Breast epithelium (tissue), 4 donors: ENCODE results near the gene TPK1. TPM values are rescaled to one million over a fixed set of nuclear protein-coding genes. Genes with fewer than 3 reads are reported as not detected.

Source experiments
- DNase-seq, 2 donors: peaks; one replicate each; pipeline ENCODE4 v3.0.0-alpha.2; 2019; ENCODE audit warnings: low spot score in 2 of 2
- H3K27ac ChIP-seq, 2 donors: fragments of 200-600 bp; sonication (generic) in 1 of 2; one replicate each; pipeline ENCODE4 v1.5.1; 2016 to 2019; ENCODE audit warnings: mild to moderate bottlenecking in 1 of 2
- H3K27me3 ChIP-seq, 2 donors: fragments of 200-600 bp; sonication (generic) in 1 of 2; one replicate each; pipeline versions ENCODE4 v1.5.1 to v1.6.0; 2017 to 2019; ENCODE audit warnings: control low read depth in 1 of 2, mild to moderate bottlenecking in 1 of 2
- H3K36me3 ChIP-seq: fragments of 200-600 bp; one replicate; pipeline ENCODE4 v1.5.1; 2019
- H3K4me1 ChIP-seq, 2 donors: fragments of 200-600 bp; sonication (generic); one replicate each; pipeline ENCODE4 v1.5.1; 2016 to 2019; ENCODE audit warnings: control low read depth in 1 of 2
- H3K4me3 ChIP-seq, 3 donors: fragments of 200-600 bp; sonication (generic); 1 replicate in 2 of 3; 2 replicates in 1 of 3; pipeline ENCODE4 v1.5.1; 2016 to 2019; ENCODE audit warnings: mild to moderate bottlenecking in 3 of 3, moderate library complexity in 2 of 3
- H3K9me3 ChIP-seq, 2 donors: fragments of 200-600 bp; sonication (generic) in 1 of 2; one replicate each; pipeline ENCODE4 v1.5.1; 2016 to 2019; ENCODE audit warnings: control low read depth in 1 of 2
- CTCF ChIP-seq, 3 donors: fragments of 450-650 bp; IDR thresholded peaks; one replicate each; pipeline ENCODE4 v1.5.1; 2016 to 2017; ENCODE audit warnings: antibody characterized with exemption in 3 of 3, mild to moderate bottlenecking in 3 of 3, moderate library complexity in 3 of 3
- POLR2A ChIP-seq: fragments of 450-650 bp; IDR thresholded peaks from one replicate; pipeline ENCODE4 v1.6.1; 2016; ENCODE audit warnings: antibody characterized with exemption, mild to moderate bottlenecking, moderate library complexity
- POLR2AphosphoS5 ChIP-seq, 3 donors: sonication (generic); formaldehyde crosslinking; IDR thresholded peaks; one replicate each; pipeline ENCODE4 v1.6.1; 2017; ENCODE audit warnings: antibody characterized with exemption in 3 of 3
- intact Hi-C: fragments of 100-400 bp; cut with DNase I; formaldehyde crosslinking; loops from one replicate; pipeline ENCODE4 v1.15.1; 2023; ENCODE audit warnings: low total_unique reads
- total RNA-seq, 3 donors: library from RNA; depleted of rRNA; stranded (reverse); fragments of >200 nt; gene quantifications; one replicate each; pipeline ENCODE4 v1.1.0, GENCODE V29; 2016

The TPK1 gene
- total RNA-seq, 3 donors from 2014 or later = 4.8 to 9.8 (median 7.9) TPM

GRCh38 chr7:144628176-144628575 lies 207.7 kb downstream of the TPK1 start:
- Histone ChIP-seq H3K36me3 (no peaks in the 10 kb centered on the region), H3K4me3 (no peak overlapping the region), H3K27me3 (no peaks in the 10 kb centered on the region), H3K27ac (no peak overlapping the region), H3K4me1 (no peaks in the 10 kb centered on the region), H3K9me3 (no peaks in the 10 kb centered on the region)
- TF ChIP-seq POLR2AphosphoS5 (IDR thresholded peaks at IDR 0.05) = no peak
- no peak for TF ChIP-seq CTCF (IDR thresholded peaks at IDR 0.05)
- TF ChIP-seq POLR2A = no peak
- intact Hi-C loops = no loop called here
- no peak for DNase-seq

GRCh38 chr7:144622745-144623144 lies 213.1 kb downstream of the TPK1 start:
- intact Hi-C loops = no loop called here
- no peaks in the 10 kb centered on the region for H3K4me1 ChIP-seq
- no peak for DNase-seq
- no peak overlapping the region for H3K27ac ChIP-seq
- H3K36me3 ChIP-seq = no peaks in the 10 kb centered on the region
- no peak overlapping the region for H3K4me3 ChIP-seq
- no peaks in the 10 kb centered on the region for H3K27me3 ChIP-seq
- no peaks in the 10 kb centered on the region for H3K9me3 ChIP-seq
- no peak for TF ChIP-seq POLR2AphosphoS5 (IDR thresholded peaks at IDR 0.05)
- TF ChIP-seq POLR2A = no peak
- TF ChIP-seq CTCF (IDR thresholded peaks at IDR 0.05) = no peak

- H3K4me3 ChIP-seq = no peak overlapping the region
- H3K27me3 ChIP-seq = no peaks in the 10 kb centered on the region
- TF ChIP-seq POLR2AphosphoS5 (IDR thresholded peaks at IDR 0.05) = no peak
- no peak for TF ChIP-seq POLR2A
- no peak for TF ChIP-seq CTCF (IDR thresholded peaks at IDR 0.05)
- H3K9me3 ChIP-seq = no peaks in the 10 kb centered on the region
- H3K36me3 ChIP-seq = no peaks in the 10 kb centered on the region
- intact Hi-C loops = no loop called here
- H3K27ac ChIP-seq = no peak overlapping the region
- H3K4me1 ChIP-seq = no peaks in the 10 kb centered on the region
- DNase-seq = no peak
These were observed 229.6 kb downstream of the TPK1 start for GRCh38 chr7:144606261-144606660.

DNA sequence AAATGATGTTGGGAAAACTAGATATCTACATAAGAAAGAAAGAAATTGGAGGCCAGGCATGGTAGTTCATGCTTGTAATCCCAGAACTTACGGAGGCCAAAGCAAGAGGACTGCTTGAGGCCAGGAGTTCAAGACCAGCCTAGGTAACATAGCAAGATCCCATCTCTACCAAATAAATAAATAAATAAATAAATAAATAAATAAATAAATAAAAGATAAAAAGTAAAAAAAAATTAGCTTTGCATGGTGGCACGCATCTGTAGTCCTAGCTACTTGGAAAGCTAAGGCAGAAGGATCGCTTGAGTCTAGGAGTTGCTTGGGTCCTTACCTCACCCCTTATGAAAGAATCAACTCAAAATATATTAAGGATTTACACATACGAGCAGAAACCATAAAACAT lies 238.9 kb downstream of the TPK1 start:
- intact Hi-C loops = no loop called here
- H3K36me3 ChIP-seq = no peaks in the 10 kb centered on the region
- no peaks in the 10 kb centered on the region for H3K27me3 ChIP-seq
- peaks cover 0 to 35% of the 10 kb centered on the region in 2 donors for H3K9me3 ChIP-seq
- TF ChIP-seq POLR2A (no peak), POLR2AphosphoS5 (IDR thresholded peaks at IDR 0.05) (no peak), CTCF (IDR thresholded peaks at IDR 0.05) (no peak)
- H3K4me3 ChIP-seq = no peak overlapping the region
- no peak overlapping the region for H3K27ac ChIP-seq
- DNase-seq = no peak
- H3K4me1 ChIP-seq = no peaks in the 10 kb centered on the region

DNA sequence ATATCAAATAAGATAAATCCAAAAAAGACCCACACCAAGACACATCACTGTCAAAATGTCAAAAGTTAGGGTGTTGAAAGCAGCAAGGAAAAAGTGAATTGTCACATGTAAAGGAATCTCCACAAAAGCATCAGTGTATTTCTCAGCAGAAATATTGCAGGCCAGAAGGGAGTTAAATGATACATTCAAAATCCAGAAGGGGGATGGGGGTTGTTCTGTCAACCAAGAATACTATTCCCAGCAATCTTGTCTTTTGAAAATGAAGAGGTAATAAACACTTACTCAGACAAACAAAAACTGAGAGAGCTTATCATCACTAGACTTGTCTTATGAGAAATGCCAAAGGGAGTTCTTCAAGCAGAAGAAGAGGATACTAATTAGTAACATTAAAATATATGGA lies 241.3 kb downstream of the TPK1 start:
- no peaks in the 10 kb centered on the region for H3K4me1 ChIP-seq
- TF ChIP-seq POLR2AphosphoS5 (IDR thresholded peaks at IDR 0.05) (no peak), CTCF (IDR thresholded peaks at IDR 0.05) (no peak), POLR2A (no peak)
- no peaks in the 10 kb centered on the region for H3K36me3 ChIP-seq
- H3K9me3 ChIP-seq = peaks cover 0 to 35% of the 10 kb centered on the region in 2 donors
- no peak overlapping the region for H3K27ac ChIP-seq
- intact Hi-C loops = no loop called here
- no peak overlapping the region for H3K4me3 ChIP-seq
- DNase-seq = no peak
- no peaks in the 10 kb centered on the region for H3K27me3 ChIP-seq
